GM19463 (cell line): ENCODE measurements around the gene SEZ6L2.
"Not testable (repeated sequence)": the region's sequence is repeated elsewhere in the genome, so short reads cannot be mapped to it uniquely, and the experiment has no call there.

Experiments
- ATAC-seq: cut with Tn5 transposase; IDR thresholded peaks from one replicate; pipeline ENCODE4 v1.9.1; 2021; ENCODE audit warnings: mild to moderate bottlenecking, moderate library complexity; ENCODE audit not compliant: unreplicated experiment

Gene SEZ6L2

DNA sequence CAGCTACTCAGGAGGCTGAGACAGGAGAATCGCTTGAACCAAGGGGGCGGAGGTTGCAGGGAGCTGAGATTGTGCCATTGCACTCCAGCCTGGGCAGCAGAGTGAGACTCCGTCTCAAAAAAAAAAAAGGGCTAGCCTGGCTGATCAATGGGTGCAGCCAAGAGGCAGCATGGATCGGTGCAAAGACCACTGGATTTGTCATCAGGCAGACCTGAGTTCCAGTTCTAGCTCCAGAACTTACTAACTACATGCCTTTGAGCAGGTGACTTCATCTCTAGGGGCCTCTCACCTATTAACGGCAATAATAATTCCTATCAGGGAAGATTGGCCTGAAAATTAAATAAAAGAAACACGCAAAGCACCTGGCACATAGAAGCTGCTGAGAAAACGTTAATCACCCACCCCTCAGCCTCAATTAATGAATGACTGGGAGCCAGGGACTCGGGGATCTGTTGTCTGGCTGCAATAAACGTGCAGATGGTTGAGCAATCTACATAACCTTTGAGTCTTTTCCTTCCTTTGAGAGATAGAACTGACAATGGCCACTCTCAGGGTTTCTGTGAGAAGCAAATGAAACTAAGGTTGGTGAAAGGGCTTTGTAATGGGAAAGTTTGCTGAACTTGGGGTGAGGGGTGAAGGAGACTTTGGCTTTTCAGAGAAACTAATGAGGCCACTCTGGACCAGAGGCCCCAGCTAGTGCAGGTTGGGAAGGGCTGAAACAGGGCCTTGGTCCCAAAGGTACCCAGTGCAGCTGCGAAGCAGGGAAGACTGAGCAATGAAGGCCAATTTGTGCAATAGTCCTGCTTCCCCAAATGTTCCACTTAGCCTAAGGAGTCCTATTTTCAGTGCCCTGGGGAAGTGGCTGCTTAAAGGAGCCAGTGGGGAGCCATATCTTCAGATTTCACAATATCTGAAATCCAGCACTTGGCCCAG is 7.6 kb downstream of the SEZ6L2 start:
- ATAC-seq, result no peak

DNA sequence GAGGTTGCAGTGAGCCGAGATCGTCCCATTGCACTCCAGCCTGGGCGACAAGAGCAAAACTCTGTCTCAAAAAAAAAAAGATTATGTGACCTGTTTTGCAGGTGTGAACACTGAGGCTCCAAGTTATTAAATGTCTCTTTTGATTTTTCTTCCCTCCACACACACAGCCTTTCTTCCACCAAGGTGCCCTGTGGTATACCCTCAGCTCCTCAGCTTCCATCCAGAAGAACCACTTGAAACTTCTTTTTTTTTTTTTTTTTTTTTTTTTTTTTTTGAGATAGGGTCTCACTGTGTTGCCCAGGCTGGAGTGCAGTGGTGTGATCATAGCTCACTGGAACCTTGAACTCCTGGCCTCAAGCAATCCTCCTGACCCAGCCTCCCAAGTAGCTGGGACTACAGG is 10.0 kb downstream of the SEZ6L2 start:
- not testable (repeated sequence) for ATAC-seq

DNA sequence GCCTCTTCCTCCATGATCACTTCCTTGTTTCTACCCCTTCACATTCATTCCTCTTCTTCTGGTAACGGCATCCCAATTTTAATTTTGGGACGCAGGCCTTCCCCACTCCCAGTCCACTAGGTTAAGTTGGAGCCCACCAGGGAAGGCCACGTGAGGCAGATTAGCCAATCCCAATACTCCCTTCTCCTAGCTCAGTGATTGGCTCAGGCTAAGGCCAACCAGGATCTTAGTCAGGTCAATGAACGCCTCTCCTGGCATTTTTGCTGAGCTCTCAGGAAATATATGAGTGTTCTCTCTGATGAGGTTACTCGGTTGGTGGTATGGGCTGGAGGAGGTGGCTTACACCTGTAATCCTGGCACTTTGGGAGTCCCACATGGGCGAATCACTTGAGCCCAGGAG is 15.4 kb downstream of the SEZ6L2 start:
- no peak for ATAC-seq

- ATAC-seq, result no peak
These were observed 18.3 kb downstream of the SEZ6L2 start for GRCh38 chr16:29881050-29881449.

DNA sequence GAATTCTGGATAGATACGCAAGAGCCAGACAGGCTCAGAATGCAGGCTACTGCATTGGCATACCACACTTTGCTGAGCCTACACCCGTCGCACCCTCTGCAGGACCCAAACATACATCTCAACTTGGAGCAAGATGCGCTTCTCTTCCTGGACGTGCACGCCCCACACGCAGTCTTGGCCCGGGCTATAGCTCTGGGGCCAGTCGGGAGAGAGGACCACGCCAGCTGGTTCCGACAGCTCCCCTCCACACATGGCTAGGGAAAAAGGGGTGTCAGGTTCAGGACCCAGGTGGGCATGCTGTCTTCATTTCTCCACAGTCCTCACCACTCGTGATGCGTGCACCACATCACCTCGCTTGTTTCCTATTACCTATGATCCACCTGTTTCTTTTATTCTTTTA is 21.2 kb downstream of the SEZ6L2 start:
- ATAC-seq, result no peak

DNA sequence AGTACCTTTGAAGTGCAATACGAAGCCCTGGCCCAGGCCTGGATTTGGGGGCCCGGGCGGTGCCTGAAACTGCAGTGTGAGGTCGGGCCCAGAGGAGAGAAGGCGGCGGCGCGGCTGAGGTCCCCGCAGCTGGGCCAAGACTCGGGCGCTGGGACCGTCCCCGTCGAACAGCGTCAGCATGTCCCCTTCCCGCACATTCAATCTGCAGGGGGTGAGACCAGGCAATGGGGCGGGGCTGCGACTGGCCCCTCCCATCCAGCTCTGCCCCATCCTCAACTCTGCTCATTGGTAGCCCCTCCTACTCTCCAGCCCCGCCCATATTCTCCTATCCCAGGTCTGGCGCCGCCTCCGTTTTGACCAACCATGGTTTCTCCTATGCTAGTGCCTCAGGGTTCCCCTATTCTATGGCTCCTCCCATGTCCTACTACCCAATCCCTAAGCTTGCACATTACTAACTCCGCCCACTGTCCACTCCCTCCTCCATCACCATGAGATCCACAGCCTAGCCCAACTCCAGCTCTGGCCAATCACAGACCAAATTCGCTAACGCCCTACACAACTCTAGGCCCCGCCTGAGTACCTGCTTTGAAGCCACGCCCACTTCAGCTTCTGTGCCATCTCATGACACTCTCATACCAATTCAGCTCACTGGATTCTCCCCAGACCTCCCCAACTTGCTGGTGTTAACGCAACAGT is 21.9 kb downstream of the SEZ6L2 start:
- no peak for ATAC-seq

- ATAC-seq, result no peak
These were observed 22.6 kb downstream of the SEZ6L2 start for GRCh38 chr16:29876594-29877249.

- no peak for ATAC-seq
These were observed 23.1 kb downstream of the SEZ6L2 start for GRCh38 chr16:29876217-29876593.

DNA sequence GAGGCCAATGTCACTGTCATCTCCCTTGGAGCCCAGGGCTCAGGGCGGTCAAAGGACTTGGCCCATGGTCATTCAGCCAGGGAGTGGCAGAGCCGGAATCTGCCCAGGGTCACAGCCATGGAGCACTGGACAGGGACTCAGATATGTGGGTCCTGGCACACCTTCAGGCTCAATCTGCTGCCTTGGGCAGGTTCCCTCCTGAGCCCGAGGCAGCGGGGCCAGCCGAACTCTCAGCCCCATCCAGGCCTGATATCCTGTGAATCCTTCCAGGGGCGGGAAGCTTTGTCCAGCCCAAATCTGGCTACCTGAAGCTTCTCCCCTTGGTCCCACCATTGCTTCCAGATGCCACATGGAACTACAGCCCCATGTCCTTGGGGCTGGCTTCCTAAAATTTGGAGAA is 24.1 kb downstream of the SEZ6L2 start:
- ATAC-seq, result no peak

- ATAC-seq, result no peak
These were observed 26.0 kb downstream of the SEZ6L2 start for GRCh38 chr16:29873319-29873718.

- ATAC-seq, result no peak
These were observed 27.4 kb downstream of the SEZ6L2 start for GRCh38 chr16:29871822-29872546.

DNA sequence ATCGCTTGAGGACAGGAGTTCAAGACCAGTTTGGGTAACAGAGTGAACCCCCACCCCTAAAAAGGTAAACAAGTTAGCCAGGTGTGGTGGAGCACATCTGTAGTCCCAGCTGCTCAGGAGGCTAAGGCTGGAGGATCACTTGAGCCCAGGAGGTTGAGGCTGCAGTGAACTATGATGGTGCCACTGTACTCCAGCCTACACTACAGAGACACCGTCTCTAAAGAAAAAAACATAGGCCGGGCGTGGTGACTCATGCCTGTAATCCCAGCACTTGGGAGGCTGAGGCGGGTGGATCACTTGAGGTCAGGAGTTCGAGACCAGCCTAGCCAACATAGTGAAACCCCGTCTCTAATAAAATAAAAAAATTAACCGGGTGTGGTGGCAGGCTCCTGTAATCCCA is 30.3 kb downstream of the SEZ6L2 start:
- not testable (repeated sequence) for ATAC-seq

GRCh38 chr16:29868396-29869009 is 30.8 kb downstream of the SEZ6L2 start:
- no peak for ATAC-seq

- no peak for ATAC-seq
These were observed 35.1 kb downstream of the SEZ6L2 start for GRCh38 chr16:29864205-29864604.

- ATAC-seq, result no peak
These were observed 35.7 kb downstream of the SEZ6L2 start for GRCh38 chr16:29863669-29863984.

GRCh38 chr16:29862884-29863668 is 36.3 kb downstream of the SEZ6L2 start, which contains the start of gene CDIPT:
Gene CDIPT (minus strand): TSS chr16:29863226. CDS start chr16:29862857, 369 bp downstream.
- ATAC-seq, result peak; percentile 98

DNA sequence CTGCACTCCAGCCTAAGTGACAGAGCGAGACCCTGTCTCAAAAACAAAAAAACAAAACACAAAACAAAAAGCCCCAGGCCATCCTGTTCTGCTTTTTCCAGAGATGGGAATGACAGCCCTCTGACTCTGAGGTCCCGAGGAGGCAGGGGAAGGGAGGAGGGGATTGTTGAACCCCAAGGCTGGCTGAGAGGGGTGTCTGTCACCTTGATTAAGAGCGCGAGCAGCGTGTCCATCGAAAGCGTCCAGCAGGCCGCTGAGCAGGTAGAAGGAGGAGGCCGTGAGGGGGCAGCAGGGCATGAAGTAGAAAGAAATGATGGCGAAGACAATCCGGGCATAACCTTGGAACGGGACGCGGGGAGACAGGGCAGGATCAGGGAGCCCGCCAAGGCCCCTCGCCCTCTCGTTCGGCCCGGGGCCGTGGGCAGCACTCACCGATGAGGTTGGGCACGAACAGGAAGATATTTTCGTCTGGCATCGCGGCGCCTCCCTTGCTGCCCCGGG is 36.9 kb downstream of the SEZ6L2 start:
- ATAC-seq, result no peak

DNA sequence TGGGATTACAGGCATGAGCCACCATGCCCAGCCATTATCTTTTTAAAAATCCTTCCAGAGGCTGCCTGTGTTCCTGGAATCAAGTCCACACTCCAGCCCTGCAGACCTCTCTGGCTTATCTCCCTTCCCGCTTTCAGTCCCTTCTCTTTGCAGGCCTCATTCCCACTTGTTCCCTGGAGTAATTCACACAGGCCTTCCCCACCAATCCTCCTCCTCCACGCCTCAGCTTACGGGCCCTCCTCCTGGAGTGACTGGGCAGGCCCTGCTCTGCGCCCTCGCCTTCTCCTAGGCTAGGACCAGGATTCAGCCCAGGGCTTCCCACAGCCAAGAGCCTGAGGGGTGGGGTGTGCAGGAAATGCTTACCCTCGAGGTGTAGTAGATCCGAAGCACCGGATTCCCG is 39.1 kb downstream of the SEZ6L2 start:
- ATAC-seq, result no peak

DNA sequence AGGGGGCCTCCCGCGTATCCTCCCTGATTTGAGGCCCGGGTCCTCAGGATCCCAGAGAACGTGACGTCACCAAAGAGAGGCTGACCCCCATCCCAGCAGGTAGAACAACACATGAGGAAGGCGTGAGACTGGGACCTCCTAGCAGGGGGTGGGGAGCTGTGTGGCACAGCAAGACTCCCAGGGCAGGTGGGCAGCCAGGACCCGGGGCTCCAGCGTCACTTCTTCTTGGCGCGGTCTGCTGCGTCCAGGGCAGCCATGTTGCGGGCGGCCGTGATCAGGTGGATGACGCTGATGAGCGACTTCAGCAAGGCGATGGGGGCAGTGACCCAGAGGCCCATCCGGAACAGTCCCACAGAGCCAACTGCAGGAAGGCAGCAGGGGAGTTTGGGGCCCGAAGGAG is 40.4 kb downstream of the SEZ6L2 start:
- no peak for ATAC-seq
